ENCODE measurements around the gene PNP.

PNP gene

GRCh38 chr14:20436363-20436755 lies 32.8 kb upstream of the PNP start:
- Histone ChIP-seq H3K9me3 (ENCODE audit: insufficient read depth, low read length) (no peaks in the 10 kb centered on the region), H3K4me2 (ENCODE audit: low read length) (no peak overlapping the region), H3K79me2 (ENCODE audit: low read length) (no peaks in the 10 kb centered on the region), H3K9ac (ENCODE audit: low read length) (no peak overlapping the region), H3K27ac (ENCODE audit: low read length) (no peak overlapping the region), H4K20me1 (ENCODE audit: insufficient read depth, low read length) (no peaks in the 10 kb centered on the region), H3K4me1 (ENCODE audit: low read length) (peaks cover 38% of the 10 kb centered on the region), H3K36me3 (replicated peaks; ENCODE audit: low read depth, low read length) (peaks cover 5% of the 10 kb centered on the region), H3K4me3 (ENCODE audit: low read length) (no peak overlapping the region), H2AFZ (ENCODE audit: low read depth, low read length) (no peak overlapping the region), H3K27me3 (ENCODE audit: low read depth, low read length) (no peaks in the 10 kb centered on the region)
- TF ChIP-seq EZH2phosphoT487 (IDR thresholded peaks at IDR 0.05; ENCODE audit: low read depth) (no peak), CTCF (IDR thresholded peaks at IDR 0.05; ENCODE audit: low read depth, low read length) (no peak)

GRCh38 chr14:20438664-20439063 lies 30.5 kb upstream of the PNP start:
- Histone ChIP-seq H3K36me3 (replicated peaks; ENCODE audit: low read depth, low read length) (peaks cover 16% of the 10 kb centered on the region), H3K27me3 (ENCODE audit: low read depth, low read length) (no peaks in the 10 kb centered on the region), H3K4me1 (ENCODE audit: low read length) (peaks cover 41% of the 10 kb centered on the region), H3K9ac (ENCODE audit: low read length) (no peak overlapping the region), H2AFZ (ENCODE audit: low read depth, low read length) (no peak overlapping the region), H3K27ac (ENCODE audit: low read length) (no peak overlapping the region), H3K79me2 (ENCODE audit: low read length) (no peaks in the 10 kb centered on the region), H3K4me2 (ENCODE audit: low read length) (peak overlapping the region; percentile 43), H3K4me3 (ENCODE audit: low read length) (peak overlapping the region; percentile 10; the same call in 1 of the 2 replicates), H4K20me1 (ENCODE audit: insufficient read depth, low read length) (no peaks in the 10 kb centered on the region), H3K9me3 (ENCODE audit: insufficient read depth, low read length) (no peaks in the 10 kb centered on the region)
- no peak for TF ChIP-seq CTCF (IDR thresholded peaks at IDR 0.05; ENCODE audit: low read depth, low read length)
- no peak for TF ChIP-seq EZH2phosphoT487 (IDR thresholded peaks at IDR 0.05; ENCODE audit: low read depth)

- Histone ChIP-seq H3K9ac (ENCODE audit: low read length) (no peak overlapping the region), H3K27me3 (ENCODE audit: low read depth, low read length) (no peaks in the 10 kb centered on the region), H3K4me3 (ENCODE audit: low read length) (no peak overlapping the region), H3K27ac (ENCODE audit: low read length) (no peak overlapping the region), H4K20me1 (ENCODE audit: insufficient read depth, low read length) (no peaks in the 10 kb centered on the region), H3K36me3 (replicated peaks; ENCODE audit: low read depth, low read length) (peaks cover 31% of the 10 kb centered on the region), H3K4me1 (ENCODE audit: low read length) (peaks cover 39% of the 10 kb centered on the region), H3K9me3 (ENCODE audit: insufficient read depth, low read length) (no peaks in the 10 kb centered on the region), H3K4me2 (ENCODE audit: low read length) (no peak overlapping the region), H3K79me2 (ENCODE audit: low read length) (no peaks in the 10 kb centered on the region), H2AFZ (ENCODE audit: low read depth, low read length) (no peak overlapping the region)
- no peak for TF ChIP-seq CTCF (IDR thresholded peaks at IDR 0.05; ENCODE audit: low read depth, low read length)
- no peak for TF ChIP-seq EZH2phosphoT487 (IDR thresholded peaks at IDR 0.05; ENCODE audit: low read depth)
Observed at GRCh38 chr14:20440465-20440864, 28.7 kb upstream of the PNP start.

- Histone ChIP-seq H3K9ac (ENCODE audit: low read length) (no peak overlapping the region), H3K27ac (ENCODE audit: low read length) (no peak overlapping the region), H4K20me1 (ENCODE audit: insufficient read depth, low read length) (no peaks in the 10 kb centered on the region), H3K36me3 (replicated peaks; ENCODE audit: low read depth, low read length) (peaks cover 35% of the 10 kb centered on the region), H3K27me3 (ENCODE audit: low read depth, low read length) (no peaks in the 10 kb centered on the region), H3K79me2 (ENCODE audit: low read length) (no peaks in the 10 kb centered on the region), H3K9me3 (ENCODE audit: insufficient read depth, low read length) (no peaks in the 10 kb centered on the region), H3K4me3 (ENCODE audit: low read length) (no peak overlapping the region), H3K4me2 (ENCODE audit: low read length) (0 out of 2 replicates have a peak overlapping the region, but pooled peaks have one; percentile 16), H2AFZ (ENCODE audit: low read depth, low read length) (no peak overlapping the region), H3K4me1 (ENCODE audit: low read length) (peaks cover 39% of the 10 kb centered on the region)
- TF ChIP-seq EZH2phosphoT487 (IDR thresholded peaks at IDR 0.05; ENCODE audit: low read depth) = no peak
- no peak for TF ChIP-seq CTCF (IDR thresholded peaks at IDR 0.05; ENCODE audit: low read depth, low read length)
Observed at GRCh38 chr14:20440882-20441281, 28.3 kb upstream of the PNP start.

All from OCI-LY3 (cell line).